ENCODE measurements around the gene MRC1.

GRCh38 chr10:17835688-17836087 is 26.5 kb downstream of the MRC1 start:
- TF ChIP-seq CTCF (IDR thresholded peaks at IDR 0.05) (no peak), POLR2AphosphoS5 (IDR thresholded peaks at IDR 0.05) (no peak)

Measured in gastroesophageal sphincter (tissue), 3 donors.